ENCODE data around the gene IL20. TPM values are rescaled to one million over a fixed set of nuclear protein-coding genes. Genes with fewer than 3 reads are reported as not detected.

Gene IL20
- total RNA-seq, 2 experiments from 2014 or later = not detected

DNA sequence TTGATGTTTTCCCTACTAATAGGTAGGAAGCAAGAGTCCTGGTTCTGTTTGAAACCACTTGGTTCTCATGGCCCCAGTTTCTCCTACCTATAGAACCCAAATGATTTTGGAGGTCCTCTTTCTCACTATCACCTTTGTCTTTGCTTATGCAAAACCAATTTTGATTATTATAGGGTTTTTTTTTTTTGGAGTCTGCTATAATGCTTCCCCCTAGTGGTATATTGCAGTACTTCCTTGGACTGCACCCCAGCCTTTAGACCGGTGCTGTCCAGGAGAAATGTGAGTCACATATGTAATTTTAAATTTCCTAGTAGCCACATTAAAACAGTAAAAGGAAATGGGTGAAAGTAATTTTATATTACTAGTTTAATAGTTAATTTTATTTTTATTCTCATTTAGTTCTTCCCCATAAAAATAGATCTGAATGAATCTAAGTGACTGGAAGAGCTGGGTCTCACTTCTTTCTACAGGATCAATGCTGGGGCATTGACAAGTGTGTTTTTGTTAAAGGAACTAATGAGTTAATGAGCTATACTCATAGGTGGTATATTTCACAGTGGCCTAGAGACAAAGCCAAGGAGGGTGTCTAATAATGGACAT, 45.7 kb downstream of the IL20 start:
- peaks cover 41% of the 10 kb centered on the region for H3K36me3 Mint-ChIP-seq
- H3K27me3 Mint-ChIP-seq = no peaks in the 10 kb centered on the region
- H3K4me1 Mint-ChIP-seq = peaks cover 79% of the 10 kb centered on the region
- H3K9me3 Mint-ChIP-seq = no peaks in the 10 kb centered on the region
- no peak overlapping the region for H3K4me3 Mint-ChIP-seq
- no peak for DNase-seq
- H3K27ac Mint-ChIP-seq = no peak overlapping the region

DNA sequence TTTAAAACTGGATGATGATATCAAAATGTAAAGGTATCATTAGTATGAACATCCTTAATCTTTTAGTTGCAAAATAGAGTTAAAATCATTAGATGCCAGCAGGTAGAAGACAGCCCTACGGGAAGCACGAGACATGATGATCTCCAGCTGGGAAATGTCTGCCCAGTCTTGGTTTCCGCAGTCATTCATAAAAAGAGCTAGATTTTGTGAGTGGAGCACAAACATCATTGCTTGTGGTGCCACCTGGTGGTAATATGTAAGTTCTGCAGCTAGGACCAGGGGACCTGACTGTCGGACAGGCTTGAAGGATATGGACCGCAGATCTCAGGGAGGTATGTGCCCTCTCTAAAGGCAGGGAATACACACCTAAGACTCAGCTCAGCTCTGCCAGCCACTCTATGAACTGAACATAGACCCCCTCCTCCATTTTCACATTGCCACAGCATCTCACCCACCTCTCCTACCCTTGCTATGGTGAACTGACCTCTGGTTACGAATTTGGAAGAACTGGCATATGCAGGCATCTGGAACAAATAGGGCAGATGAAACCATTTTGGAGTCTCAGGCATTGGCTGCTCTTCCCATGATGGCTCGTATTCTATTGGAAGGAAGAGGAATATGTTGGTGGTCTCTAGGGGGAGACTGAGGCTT, 47.1 kb downstream of the IL20 start:
- peak; percentile 60 for DNase-seq
- Mint-ChIP-seq H3K4me1 (peaks cover 80% of the 10 kb centered on the region), H3K9me3 (no peaks in the 10 kb centered on the region), H3K36me3 (peaks cover 47% of the 10 kb centered on the region), H3K27ac (peak overlapping the region; percentile 61), H3K4me3 (peak overlapping the region; percentile 14), H3K27me3 (no peaks in the 10 kb centered on the region)

DNA sequence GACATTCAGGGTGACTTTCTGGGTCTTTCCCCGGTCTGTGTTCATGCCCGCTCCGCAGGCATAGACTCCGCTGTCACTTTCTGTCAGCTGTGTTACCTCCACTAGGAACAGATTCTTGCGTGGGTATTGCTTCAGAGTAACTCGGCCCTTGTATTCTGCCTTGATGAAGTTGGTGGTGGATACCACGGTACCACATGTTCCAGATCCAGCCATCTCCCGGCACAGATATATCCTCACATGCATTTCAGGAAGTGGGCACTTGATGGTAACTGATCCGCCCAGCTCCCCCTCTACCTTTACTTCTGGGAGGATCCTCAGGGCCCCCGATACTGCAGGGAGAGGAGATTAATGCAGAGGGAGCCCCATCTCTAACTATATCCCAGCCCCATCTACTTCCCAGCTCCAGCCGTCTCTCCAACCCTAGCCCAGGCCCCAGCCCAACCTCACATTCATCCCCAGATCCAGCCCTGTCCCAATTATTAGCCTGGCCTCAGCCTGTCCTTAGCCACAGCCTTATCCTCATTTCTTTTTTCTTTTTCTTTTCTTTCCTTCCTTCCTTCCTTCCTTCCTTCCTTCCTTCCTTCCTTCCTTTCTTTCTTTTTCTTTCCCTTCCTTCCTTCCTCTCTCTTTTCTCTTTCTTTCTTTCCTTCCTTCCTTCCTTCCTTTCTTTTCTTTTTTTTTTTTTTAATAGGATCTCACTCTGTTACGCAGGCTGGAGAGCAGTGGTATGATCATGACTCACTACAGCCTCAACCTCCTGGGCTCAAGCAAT, 48.5 kb downstream of the IL20 start:
- Mint-ChIP-seq H3K27ac (peak overlapping the region; percentile 83), H3K4me1 (peaks cover 77% of the 10 kb centered on the region), H3K4me3 (no peak overlapping the region), H3K9me3 (no peaks in the 10 kb centered on the region), H3K27me3 (no peaks in the 10 kb centered on the region), H3K36me3 (peaks cover 46% of the 10 kb centered on the region)
- no peak for DNase-seq

DNA sequence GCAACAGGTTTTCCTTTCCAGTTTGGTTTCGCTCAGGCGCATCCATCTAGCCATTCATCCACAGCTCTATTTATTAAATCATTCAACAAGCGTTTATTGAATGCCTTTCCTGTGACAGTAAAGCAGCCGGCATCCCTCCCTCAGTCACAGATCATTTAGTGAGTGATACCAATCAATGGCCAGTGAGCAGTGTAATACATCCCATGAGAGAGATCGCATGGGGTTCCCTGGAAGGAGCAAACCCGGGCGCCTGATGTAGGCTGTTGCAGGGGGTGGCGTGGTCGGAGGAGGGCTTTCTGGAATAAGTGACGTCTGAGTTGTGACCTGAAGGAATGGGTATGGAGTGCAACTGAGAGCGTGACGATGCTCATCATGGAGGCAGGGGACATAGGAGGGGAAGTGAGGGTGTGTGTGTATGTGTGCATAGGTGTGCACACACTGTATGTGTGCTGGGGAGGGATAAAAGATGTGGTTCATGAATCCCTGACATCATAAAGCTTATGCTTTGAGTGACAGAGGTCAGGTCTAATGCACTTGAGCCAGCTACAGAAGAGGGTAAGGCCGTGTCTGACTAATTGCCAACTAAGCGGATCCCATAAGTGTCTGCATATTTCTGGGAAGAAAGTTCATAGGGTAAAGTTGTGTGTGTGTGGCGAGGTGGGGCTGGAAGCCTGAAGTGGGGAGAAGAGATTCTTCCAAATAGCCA, 49.8 kb downstream of the IL20 start:
- DNase-seq = no peak
- H3K4me1 Mint-ChIP-seq = peaks cover 79% of the 10 kb centered on the region
- peaks cover 48% of the 10 kb centered on the region for H3K36me3 Mint-ChIP-seq
- H3K9me3 Mint-ChIP-seq = no peaks in the 10 kb centered on the region
- H3K27me3 Mint-ChIP-seq = no peaks in the 10 kb centered on the region
- peak overlapping the region; percentile 83 for H3K27ac Mint-ChIP-seq
- peak overlapping the region; percentile 65 for H3K4me3 Mint-ChIP-seq

DNA sequence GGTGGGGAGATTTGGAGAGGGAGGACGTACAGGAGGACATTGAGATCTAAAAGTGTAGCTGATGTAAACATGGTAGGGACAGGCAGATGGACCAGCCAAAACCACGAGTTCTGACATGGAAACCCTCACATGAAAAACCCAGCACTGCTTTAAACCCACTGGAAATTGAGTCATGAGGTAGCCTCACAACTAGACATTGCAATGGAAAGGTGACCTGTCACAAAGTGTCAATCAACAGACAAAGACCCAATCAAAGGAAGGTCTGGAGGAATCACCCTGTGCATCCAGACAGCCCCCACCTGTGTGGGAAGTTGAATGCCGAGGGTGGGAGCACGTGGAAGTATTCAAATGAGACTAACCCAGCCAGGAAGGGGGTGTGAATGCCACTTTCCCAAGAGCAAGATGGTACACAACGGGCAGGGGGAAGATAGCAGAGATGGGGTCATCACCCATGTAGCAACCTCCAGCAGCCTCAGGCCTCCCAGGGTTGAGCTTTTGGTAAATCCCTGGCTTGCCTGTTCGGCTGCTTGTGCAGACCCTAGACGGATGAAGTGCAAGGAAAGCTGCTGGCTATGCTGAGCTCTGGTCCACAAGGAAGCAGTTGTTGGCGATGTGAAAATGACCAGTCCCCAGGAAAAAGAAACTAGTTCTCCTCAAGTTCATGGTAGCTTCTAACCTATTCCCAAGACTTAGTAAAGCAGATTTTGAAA, 50.7 kb downstream of the IL20 start:
- Mint-ChIP-seq H3K4me1 (peaks cover 81% of the 10 kb centered on the region), H3K9me3 (no peaks in the 10 kb centered on the region), H3K4me3 (peak overlapping the region; percentile 65), H3K36me3 (peaks cover 55% of the 10 kb centered on the region), H3K27me3 (no peaks in the 10 kb centered on the region), H3K27ac (peak overlapping the region; percentile 83)
- no peak for DNase-seq

DNA sequence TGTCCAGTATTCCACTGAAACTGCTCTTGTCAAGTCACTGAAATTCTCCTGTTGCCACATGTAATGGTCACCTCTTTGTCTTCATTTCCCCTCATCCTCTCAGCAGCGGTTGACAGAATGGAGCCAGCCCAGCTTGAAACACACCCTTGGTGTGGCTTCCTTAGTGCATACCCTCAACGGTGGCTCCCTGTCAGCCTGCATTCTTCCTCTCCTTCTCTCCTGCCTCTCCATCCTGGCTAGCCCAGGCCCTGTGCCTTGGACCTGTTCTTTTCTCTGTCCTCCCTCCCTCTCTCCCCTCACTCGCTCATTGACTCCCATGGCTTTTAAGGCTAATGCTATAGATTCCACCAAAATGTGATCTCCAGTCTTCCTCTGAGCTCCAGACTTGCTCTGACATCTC, 52.7 kb downstream of the IL20 start:
- Mint-ChIP-seq H3K4me3 (peak overlapping the region; percentile 69), H3K4me1 (peaks cover 75% of the 10 kb centered on the region), H3K36me3 (peaks cover 46% of the 10 kb centered on the region), H3K27me3 (no peaks in the 10 kb centered on the region), H3K9me3 (no peaks in the 10 kb centered on the region), H3K27ac (peak overlapping the region; percentile 83)
- no peak for DNase-seq

Other genes with a start within 250 kb of the IL20 start
- 1 to 10 TPM; 5.2 to 5.3 TPM for gene DYRK3, start 230.1 kb upstream of the IL20 start, total RNA-seq
- gene MAPKAPK2, start 180.7 kb upstream of the IL20 start, total RNA-seq = 10 to 100 TPM; 53.5 to 57.8 TPM
- gene IL19, start 94.8 kb upstream of the IL20 start, total RNA-seq = not detected
- gene IL10, start 93.1 kb upstream of the IL20 start, total RNA-seq = not detected
- gene IL24, start 31.8 kb downstream of the IL20 start, total RNA-seq = under 1 TPM; 0.54 to 0.72 TPM
- gene FCMR, start 56.3 kb downstream of the IL20 start, total RNA-seq = 10 to 100 TPM; 42.9 to 45.5 TPM
- under 1 TPM; 0.08 to 0.10 TPM for gene PIGR, start 80.8 kb downstream of the IL20 start, total RNA-seq
- not detected for gene FCAMR, start 104.8 kb downstream of the IL20 start, total RNA-seq
- under 1 TPM in 1 of 2 experiments, not detected in 1; 0.08 TPM for gene C1orf116, start 167.1 kb downstream of the IL20 start, total RNA-seq
- gene YOD1, start 185.6 kb downstream of the IL20 start, total RNA-seq = 10 to 100 TPM; 10.8 to 10.9 TPM
- 1 to 10 TPM; 3.9 to 5.2 TPM for gene PFKFB2, start 187.7 kb downstream of the IL20 start, total RNA-seq
- gene C4BPB, start 223.2 kb downstream of the IL20 start, total RNA-seq = 1 to 10 TPM; 1.2 to 1.6 TPM
- not detected for gene C4BPA, start 238.6 kb downstream of the IL20 start, total RNA-seq

All from activated naive CD8-positive, alpha-beta T cell treated with anti-CD3 and anti-CD28 coated beads for 36 hours (primary cell).